HG03045 (cell line): ENCODE results near the gene SORBS1.

ENCODE experiments used
- ATAC-seq: cut with Tn5 transposase; IDR thresholded peaks from one replicate; pipeline ENCODE4 v1.9.1; 2021; ENCODE audit warnings: mild to moderate bottlenecking, moderate library complexity; ENCODE audit not compliant: unreplicated experiment

SORBS1 gene

DNA sequence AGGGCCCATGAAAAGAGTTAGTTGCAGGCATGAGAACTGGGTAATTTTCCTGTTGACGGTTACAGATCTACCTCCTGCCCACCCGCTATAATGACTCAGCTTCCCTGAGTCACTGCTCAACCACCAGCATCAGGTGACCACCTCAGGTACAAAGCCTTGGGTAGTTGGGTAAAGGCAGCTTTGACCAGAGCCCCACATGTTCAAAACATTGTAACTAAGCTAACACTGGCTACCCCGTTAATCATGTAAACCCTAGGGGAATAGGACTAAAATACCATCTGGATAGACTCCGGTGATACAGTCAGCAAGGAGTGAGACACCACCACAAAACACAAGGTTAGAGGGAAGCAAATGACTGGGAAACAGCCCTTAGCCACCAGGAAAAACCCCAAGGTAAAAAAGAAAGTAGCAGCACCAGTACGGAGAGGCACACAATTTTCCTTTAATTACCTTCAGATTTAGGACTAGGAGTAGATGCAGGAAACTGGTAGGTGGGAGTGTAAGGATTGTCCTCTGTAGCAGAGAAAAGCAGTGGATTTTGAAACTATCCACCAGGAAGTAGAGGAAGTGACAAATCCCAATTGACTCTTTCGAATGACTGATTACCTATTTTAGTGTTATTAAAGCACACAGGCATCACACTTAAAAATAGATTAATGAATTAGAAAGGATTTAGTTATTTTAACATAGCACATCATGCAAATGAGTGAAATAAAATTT, 166.8 kb downstream of the SORBS1 start:
- ATAC-seq: peak; percentile 67

DNA sequence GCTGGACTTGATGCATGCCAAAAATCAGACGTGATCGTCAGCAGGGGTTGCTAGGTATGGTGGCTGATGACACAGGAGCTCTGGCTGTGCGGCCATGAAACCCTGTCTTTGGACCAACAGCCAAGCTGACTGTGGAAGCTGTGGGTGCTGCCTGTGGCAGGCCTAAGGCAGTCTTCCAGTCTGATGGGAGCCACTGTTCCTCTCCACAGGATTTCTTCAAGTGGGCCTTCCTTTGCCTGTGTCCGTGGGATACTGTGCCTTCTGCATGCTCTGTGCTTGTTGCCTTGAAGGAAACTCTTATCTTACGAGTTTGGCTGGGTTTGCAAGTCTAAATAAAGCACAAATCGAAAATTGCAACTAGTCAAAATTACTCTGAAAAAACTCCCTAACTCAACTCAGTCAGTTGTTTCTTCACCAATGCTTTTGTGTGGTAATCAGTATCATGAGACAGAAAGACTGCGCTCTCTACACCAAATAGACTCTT, 168.4 kb downstream of the SORBS1 start:
- no peak for ATAC-seq

DNA sequence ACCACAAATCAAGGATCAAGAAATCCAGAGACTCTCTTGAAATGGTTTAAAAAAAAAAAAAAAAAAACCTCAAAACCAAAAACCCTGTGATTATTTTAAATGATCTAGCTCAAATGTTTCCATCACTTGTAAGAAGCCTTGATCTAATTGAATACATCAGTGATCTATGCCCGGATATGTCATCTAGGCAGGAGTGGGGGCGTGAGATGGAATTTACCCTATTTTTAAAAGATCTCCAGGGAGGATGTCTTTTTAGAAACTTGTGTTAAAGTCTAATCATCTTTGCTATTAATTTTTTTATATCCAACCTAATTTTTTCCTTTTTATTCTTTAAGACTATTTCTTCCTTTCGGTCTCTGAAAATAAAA, 169.0 kb downstream of the SORBS1 start:
- ATAC-seq: no peak

DNA sequence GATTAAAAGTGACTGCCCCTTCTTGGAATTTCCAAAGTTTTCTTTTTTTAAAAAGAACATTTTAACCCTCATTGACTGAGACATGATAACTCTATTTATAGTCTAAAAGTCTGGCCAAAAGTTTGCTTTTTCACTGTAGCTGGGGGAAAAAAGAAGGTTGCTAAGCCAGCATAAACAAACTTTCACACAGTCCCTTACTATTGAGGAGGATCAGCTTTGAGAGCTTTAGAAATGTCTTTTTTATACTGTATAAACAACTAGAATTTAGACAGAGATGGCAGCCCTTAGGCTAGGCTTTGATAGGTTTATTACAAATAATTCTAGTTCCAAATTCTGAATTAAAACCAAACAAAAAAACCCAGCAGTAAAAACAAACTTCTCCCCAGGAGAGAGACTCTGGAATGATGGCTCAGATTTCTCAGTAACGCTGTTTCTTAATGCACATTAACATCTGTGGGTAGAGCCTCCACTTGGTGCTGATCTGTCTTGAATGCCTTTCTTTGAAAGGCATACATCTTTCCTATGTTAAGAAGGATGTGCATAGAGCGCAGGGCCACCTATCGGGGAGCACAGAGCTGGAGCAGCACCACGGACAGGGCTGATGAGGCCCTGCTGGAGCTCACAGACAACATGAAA, 169.5 kb downstream of the SORBS1 start:
- no peak for ATAC-seq

DNA sequence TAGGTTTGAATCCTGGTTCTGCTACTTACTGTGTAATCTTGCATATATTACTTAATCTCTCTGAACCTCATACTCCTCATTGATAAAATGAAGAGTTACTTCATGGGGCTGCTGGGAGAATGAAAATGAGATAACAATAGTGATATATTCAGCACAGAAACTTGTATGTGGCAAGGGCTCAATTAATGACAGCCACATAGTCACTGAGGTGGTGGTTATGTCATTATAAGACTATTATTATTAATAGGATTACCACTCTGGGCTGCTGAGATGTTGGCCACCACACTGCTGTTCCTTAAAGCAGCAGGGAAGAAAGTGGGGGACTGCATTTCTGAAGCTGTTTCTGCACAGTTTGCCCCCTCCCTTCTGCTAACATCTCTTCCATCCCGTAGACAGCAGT, 170.0 kb downstream of the SORBS1 start:
- ATAC-seq: no peak

DNA sequence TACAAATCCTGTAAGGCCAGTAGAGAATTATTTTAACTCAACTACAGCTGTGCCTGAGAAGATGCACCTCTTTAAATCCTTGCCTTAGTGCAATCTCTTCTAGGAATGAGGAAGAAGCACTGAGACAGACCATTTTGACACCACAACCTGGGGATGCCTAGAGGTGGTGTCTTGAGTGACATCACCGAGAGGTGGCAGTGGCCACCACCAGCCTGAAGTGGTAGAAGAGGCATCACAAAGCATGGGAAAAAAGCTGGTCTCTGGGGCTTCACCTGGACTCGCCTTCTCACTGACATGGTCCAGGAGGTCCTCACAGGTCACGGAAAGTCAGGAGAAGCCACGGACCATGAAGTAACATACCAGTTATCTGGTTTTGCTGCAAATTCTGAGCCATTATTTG, 171.2 kb downstream of the SORBS1 start:
- ATAC-seq: no peak

DNA sequence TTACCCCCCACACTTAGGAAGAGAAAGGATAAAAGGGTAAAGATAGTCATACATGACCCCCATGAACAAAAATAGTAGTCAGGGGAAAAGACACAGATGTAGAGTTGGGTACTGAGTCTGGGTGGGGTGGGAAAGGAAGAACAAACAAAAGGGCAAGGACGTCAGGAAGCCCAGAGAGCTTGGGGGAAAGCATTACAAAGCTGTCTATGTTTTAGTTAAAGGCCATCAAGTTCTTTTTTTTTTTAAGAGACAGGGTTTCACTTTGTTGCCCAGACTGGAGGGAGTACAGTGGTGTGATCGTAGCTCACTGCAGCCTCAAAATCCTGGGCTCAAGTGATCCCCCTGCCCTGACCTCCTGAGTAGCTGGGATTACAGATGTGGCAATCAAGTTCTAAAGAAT, 172.0 kb downstream of the SORBS1 start:
- ATAC-seq: no peak

DNA sequence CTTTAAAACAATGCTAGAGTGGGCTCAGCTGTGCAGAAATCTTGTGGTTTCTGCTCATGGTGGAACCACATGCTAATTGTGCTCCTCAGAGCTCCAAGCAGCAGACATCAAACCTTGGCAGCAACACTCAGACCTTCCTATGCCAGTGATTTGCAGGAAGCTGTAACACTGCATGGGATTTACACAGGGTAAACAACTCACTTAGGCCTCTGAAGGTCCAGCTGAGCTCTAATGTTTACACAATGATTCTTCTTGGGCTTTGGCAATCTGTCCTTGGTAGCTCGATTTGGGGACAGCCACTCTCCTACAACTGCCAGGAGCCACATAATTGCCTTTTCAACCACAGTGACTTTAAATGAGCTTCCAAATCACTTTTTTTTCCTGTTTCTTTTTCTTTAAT, 172.6 kb downstream of the SORBS1 start:
- ATAC-seq: no peak

DNA sequence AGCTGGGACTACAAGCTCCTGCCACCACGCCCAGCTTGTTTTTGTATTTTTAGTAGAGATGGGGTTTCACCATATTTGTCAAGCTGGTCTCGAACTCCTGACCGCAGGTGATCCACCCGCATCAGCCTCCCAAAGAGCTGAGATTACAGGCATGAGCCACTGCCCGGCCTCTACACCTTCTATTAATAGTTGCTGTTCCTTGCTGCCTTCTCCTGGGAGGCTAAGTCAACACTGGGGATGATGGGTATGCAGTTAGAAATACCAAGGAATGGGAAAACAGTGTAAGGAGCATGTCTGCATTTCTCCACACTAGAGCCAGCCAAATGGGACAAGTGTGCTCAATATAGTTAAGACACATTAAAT, 173.1 kb downstream of the SORBS1 start:
- ATAC-seq: no peak

DNA sequence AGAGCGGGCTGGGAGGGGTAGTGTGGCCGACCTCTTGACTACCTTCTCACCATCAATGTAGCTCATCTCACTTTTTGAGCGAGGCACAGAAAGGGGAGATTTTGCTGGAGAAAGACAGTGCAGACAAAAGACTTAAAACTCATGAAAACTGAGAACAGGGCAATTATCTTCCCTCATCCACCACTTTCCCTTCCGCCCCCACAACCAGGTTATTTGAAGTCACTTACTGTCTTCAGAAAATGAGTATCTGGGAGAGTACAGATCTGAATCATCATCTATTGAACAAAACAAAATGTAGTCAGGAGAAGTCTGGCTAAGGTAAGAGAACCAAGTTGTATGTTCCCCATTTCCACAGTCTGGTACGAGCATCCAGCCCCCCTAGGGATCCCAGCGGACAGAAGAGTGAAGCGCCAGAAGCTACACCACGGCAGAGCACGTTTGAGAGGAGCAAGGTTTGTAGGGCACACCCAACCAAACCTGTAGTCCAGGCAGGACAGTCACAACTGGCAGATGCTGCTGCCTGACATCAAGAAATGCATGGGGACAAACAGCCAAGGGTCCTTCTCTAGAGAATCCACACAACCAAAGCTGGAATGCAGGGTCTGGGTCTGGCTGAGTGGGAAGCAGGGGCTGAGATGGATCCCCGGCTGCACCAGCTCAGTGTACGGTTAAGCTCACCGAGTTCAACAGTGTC, 177.0 kb downstream of the SORBS1 start:
- no peak for ATAC-seq

DNA sequence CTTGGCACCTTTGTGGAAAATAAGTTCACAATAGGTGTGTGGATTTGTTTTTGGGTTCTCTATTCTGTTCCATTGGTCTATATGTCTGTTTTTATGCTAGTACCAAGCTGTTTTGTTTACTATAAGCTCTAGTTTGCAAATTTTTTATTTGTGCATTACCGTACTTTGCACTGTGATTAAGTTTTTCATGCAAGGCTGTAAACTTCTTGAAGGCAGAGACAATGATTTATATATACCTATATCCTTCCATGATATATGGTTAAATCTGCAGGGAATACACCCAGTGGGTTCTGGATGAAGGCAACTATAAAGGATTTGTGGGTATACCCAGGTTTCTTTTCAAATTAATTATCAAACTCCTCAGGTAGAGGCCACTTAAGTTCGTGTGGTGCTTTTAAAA, 178.6 kb downstream of the SORBS1 start:
- ATAC-seq: no peak

DNA sequence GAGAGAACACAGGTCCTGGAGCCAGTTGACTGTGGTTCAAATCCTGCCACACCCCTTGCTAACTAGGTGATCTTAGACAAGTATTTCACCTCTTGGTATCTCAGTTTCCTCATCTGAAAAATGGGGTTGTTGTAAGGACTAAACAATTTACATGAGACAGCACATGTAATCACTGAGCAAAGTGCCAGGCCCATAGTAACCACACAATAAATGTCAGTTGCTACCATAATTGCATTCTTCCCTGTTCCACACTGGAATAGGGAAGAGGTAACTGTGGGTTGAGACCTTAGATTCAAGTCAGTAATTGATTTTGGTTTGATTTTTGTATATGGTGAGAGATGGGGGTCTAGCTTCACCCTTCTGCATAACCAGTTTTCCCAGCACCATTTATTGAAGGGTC, 179.0 kb downstream of the SORBS1 start:
- no peak for ATAC-seq

DNA sequence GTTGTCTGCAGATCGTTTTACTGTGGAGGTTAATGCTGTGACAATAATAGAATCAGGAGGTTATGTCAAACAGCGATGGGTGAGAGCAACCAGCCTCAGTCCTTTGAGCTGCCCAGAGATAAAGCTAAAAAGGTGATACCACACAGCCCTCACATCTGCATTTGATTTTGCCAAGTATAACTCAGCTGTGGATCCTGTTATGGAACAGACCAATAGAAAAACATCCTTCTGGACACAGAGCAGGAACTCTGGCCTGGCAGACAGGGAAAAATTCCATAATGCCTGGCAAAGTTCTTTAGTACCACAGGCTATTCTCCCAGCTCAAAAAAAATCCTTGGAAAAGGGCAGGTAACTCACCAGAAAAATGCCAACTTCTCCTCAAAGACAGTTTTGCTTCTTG, 183.2 kb downstream of the SORBS1 start:
- ATAC-seq: no peak

DNA sequence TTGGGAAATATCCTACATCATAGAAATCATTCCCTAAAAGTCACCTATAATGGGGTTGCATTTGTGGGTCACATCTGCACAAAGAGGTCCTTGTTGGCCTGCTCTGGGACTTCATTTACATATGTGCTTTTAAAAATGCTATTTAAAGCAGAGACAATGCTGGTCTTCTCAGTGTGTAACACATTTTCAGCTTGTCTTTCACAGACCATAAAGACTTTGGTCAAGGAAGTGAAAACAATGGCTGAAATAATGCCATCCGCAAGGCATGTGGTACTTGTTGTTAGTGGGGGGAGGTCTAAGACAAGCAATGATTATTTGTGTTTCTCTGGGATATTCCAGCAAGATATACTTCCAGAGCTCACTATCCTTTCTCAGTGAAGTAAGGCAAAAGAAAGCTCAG, 185.8 kb downstream of the SORBS1 start:
- no peak for ATAC-seq

DNA sequence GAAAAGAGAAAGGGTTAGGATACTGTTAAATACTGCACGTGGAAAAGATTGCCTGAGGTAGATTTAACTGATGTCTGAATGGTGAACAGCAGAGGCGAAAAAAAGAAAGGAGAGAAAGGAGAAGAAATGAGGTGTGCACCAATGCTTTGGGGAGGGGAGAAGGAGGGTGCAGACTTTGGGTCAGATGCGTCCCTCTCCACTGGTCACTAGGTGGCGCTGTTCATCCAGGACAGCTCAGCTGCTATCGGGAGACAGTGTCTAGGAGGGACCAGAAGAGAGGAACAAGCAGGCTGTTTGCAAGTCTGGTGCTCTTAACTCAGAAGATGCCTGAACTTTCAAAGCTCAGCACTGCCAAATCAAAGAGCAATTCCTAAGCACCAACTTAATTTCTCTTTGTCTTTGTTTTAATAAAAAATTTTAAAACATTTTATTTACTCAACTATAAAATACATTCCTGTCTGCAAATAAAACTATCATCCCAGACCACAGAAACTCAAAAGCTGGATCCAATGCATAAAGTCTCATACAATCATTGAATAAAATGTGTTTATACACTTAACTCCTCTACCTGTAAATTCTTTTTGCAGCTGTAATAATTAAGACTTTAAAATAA, 186.5 kb downstream of the SORBS1 start:
- peak; percentile 78 for ATAC-seq

DNA sequence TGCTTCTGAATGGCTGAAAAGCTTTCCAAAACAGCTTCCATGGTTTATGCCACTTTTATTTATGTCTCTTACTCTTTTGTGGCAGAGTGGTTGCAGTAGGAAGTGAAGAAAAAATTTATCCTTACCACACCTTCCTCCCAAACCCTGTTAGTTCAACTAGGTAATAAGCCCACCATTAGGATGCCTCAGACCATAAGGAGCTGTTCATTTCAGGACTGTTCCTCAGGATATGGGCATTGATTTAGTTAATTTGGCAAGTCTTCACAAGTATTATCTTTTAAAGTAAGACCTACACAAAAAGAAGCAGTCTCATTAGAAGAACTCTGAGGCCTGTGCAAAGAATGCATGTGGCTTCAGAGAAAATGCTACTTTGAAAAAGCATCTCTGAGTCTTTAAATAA, 187.5 kb downstream of the SORBS1 start:
- ATAC-seq: no peak

DNA sequence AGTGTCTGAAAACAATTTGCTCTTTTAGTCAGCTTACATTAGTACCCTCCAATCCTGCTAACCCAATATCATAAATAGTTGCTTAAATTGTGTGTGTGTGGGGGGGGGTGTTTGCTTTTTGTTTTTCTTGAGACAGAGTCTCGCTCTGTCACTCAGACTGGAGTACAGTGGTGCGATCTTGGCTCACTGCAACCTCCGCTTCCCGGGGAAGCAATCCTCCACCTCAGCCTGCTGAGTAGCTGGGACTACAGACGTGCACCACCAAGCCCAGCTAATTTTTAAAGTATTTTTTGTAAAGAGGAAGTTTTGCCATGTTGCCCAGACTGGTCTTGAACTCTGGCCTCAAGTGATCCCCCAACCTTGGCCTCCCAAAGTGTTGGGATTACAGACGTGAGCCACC, 196.8 kb downstream of the SORBS1 start:
- ATAC-seq: no peak

DNA sequence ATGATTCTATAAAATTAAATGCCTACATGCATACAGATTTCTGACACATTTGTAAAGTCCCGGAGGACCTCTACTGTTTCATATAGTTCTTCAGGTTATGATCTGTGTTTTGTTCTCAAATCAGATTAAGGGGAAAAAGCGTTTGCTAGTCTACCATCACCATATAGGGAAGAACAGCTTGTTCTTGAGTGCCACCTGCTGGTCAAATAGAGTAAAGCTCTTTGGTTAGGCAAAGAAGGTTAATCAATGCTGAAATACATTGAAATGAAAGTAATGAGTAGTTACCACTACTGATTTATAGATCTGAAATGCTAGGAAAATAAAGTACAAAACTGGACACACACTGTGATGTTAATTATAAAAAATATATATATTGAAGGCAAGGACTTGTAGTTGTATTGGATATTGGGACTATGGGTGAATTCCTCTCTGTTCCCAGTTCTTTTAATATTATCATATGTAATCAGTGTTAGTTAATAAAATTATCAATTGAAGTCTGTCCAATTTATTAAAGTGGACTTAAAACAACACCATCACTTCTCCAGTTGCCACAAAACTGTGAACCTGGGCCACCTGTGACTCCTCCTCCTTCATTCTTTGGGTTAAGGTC, 197.8 kb downstream of the SORBS1 start:
- peak; percentile 73 for ATAC-seq

DNA sequence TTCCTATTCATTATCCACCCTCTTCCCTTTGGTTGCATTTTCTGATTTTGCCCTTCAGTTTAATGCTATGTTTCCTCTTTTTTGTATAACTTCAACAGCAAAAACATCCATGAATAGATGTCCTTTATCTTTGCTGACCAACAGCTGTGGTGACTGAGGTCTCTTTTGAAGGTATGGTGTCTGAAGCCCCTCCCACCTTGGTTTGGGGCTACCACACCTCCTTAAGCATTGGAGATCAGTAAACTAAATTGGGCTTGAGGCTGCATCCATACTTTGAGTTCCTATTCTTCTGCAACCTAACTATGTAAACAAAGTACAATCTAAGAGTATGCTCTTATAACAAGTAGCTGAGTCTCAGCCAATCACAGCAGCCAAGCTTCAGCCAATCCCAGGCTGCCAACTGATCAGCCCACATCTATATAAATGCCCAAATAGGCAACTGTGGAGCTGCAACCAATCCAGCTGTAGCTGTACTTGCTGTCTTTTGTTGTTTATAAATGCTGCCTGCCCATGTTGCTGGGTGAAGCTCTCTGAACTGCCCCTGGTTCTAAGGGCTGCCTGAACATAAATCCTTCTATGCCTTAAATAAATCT, 201.0 kb downstream of the SORBS1 start:
- ATAC-seq: no peak

DNA sequence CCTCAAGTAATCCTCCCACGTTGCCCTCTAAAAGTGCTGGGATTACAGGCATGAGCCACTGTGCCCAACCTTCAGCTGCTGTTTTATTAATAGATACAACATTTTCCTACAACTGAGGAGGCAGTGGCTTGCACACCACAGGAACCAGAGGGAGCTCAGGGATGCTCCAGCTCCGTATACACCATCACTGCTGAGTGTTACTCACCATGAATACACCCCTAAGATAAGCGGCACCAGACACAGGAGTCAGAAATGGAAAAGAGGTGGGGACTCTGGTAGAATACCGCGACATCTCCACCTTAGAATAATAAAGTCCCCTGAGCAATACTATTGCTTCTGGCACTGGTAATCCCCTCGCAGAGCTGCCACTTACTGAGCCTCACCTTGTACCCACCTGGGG, 201.7 kb downstream of the SORBS1 start:
- ATAC-seq: no peak
